BLaER1 (cell line): Measurements from ENCODE around the gene PIANP.

Experiments
- H3K27ac ChIP-seq: shearing (Covaris generic); formaldehyde crosslinking; 2 replicates; pipeline ENCODE4 v1.8.1; 2022
- H3K27me3 ChIP-seq: shearing (Covaris generic); formaldehyde crosslinking; 2 replicates; pipeline ENCODE4 v1.8.1; 2022
- H3K36me3 ChIP-seq: shearing (Covaris generic); formaldehyde crosslinking; 2 replicates; pipeline ENCODE4 v1.8.1; 2022
- H3K4me1 ChIP-seq: shearing (Covaris generic); formaldehyde crosslinking; 2 replicates; pipeline ENCODE4 v1.8.1; 2022
- H3K4me2 ChIP-seq: shearing (Covaris generic); formaldehyde crosslinking; 2 replicates; pipeline ENCODE4 v1.8.1; 2022
- H3K4me3 ChIP-seq: shearing (Covaris generic); formaldehyde crosslinking; 2 replicates; pipeline ENCODE4 v1.8.1; 2022
- H3K9ac ChIP-seq: shearing (Covaris generic); formaldehyde crosslinking; 2 replicates; pipeline ENCODE4 v1.8.1; 2022
- H3K9me3 ChIP-seq: shearing (Covaris generic); formaldehyde crosslinking; 2 replicates; pipeline ENCODE4 v1.8.1; 2022
- H4K20me1 ChIP-seq: shearing (Covaris generic); formaldehyde crosslinking; 2 replicates; pipeline ENCODE4 v1.8.1; 2022
- Cebpa-rat ChIP-seq: shearing (Covaris generic); IDR thresholded peaks from 2 replicates; pipeline ENCODE4 v1.8.1; 2022

The PIANP gene

GRCh38 chr12:6696690-6697583, 3.7 kb downstream of the PIANP start:
- Histone ChIP-seq H3K4me1 (peaks cover 81% of the 10 kb centered on the region), H3K4me2 (peak overlapping the region; percentile 99), H4K20me1 (no peaks in the 10 kb centered on the region), H3K36me3 (no peaks in the 10 kb centered on the region; the same call in 1 of the 2 replicates), H3K9ac (peak overlapping the region; percentile 76), H3K27me3 (peaks cover 10% of the 10 kb centered on the region; the same call in 1 of the 2 replicates), H3K4me3 (peak overlapping the region; percentile 49), H3K9me3 (no peaks in the 10 kb centered on the region), H3K27ac (peak overlapping the region; percentile 86)
- TF ChIP-seq Cebpa-rat = no peak

- peak overlapping the region; percentile 99 for H3K4me2 ChIP-seq
- no peaks in the 10 kb centered on the region for H3K9me3 ChIP-seq
- TF ChIP-seq Cebpa-rat = no peak
- no peaks in the 10 kb centered on the region; the same call in 1 of the 2 replicates for H3K36me3 ChIP-seq
- H3K27ac ChIP-seq = peak overlapping the region; percentile 86
- no peaks in the 10 kb centered on the region for H4K20me1 ChIP-seq
- H3K9ac ChIP-seq = peak overlapping the region; percentile 63
- H3K27me3 ChIP-seq = no peaks in the 10 kb centered on the region
- peaks cover 88% of the 10 kb centered on the region for H3K4me1 ChIP-seq
- H3K4me3 ChIP-seq = peak overlapping the region; percentile 34; the same call in 1 of the 2 replicates
Observed at GRCh38 chr12:6695313-6696045, 5.1 kb downstream of the PIANP start.

GRCh38 chr12:6694701-6695100, 5.9 kb downstream of the PIANP start:
- Histone ChIP-seq H3K4me1 (peaks cover 91% of the 10 kb centered on the region), H3K27ac (peak overlapping the region; percentile 86), H3K4me2 (peak overlapping the region; percentile 99), H3K4me3 (no peak overlapping the region), H4K20me1 (no peaks in the 10 kb centered on the region), H3K9ac (0 out of 2 replicates have a peak overlapping the region, but pooled peaks have one; percentile 63), H3K9me3 (no peaks in the 10 kb centered on the region), H3K27me3 (no peaks in the 10 kb centered on the region), H3K36me3 (no peaks in the 10 kb centered on the region; the same call in 1 of the 2 replicates)
- TF ChIP-seq Cebpa-rat = no peak

DNA sequence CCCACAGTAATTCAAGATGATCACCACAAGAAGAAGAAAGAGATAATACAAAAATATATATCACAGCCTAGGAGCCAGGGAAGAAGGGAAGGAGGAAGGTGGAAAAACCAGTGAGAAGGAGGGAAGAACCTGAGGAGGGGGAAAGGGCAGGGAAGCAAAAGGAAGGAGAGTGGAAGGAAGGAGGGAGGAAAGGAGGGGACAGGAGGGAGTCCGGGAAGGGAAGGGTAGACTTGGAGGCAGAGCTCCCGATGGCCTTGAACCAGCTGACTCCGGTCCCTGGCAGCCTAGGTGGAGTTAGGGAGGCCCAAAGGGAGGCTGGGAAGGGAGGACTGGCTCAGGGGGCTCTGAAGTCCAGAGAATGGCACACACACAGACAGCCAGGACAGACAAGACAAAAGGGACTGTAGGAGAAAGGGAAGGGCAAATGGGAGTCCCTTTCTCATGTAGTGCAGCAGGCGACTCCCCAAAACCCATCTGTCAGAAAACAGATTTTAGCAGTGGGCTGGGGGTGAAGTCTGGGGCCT, 6.7 kb downstream of the PIANP start:
- Histone ChIP-seq H3K9ac (no peak overlapping the region), H3K27me3 (no peaks in the 10 kb centered on the region), H3K9me3 (no peaks in the 10 kb centered on the region), H3K4me1 (peaks cover 83% of the 10 kb centered on the region), H3K27ac (peak overlapping the region; percentile 27; the same call in 1 of the 2 replicates), H4K20me1 (no peaks in the 10 kb centered on the region), H3K4me2 (peak overlapping the region; percentile 99), H3K36me3 (no peaks in the 10 kb centered on the region; the same call in 1 of the 2 replicates), H3K4me3 (no peak overlapping the region)
- no peak for TF ChIP-seq Cebpa-rat

- H4K20me1 ChIP-seq = no peaks in the 10 kb centered on the region; the same call in 1 of the 2 replicates
- H3K27me3 ChIP-seq = no peaks in the 10 kb centered on the region
- no peak overlapping the region for H3K9ac ChIP-seq
- no peak overlapping the region for H3K27ac ChIP-seq
- peaks cover 78% of the 10 kb centered on the region for H3K4me1 ChIP-seq
- no peaks in the 10 kb centered on the region; the same call in 1 of the 2 replicates for H3K36me3 ChIP-seq
- H3K4me2 ChIP-seq = no peak overlapping the region
- no peak for TF ChIP-seq Cebpa-rat
- no peaks in the 10 kb centered on the region for H3K9me3 ChIP-seq
- H3K4me3 ChIP-seq = no peak overlapping the region
Observed at GRCh38 chr12:6692888-6693287, 7.7 kb downstream of the PIANP start.

- Histone ChIP-seq H3K4me3 (no peak overlapping the region), H3K36me3 (no peaks in the 10 kb centered on the region; the same call in 1 of the 2 replicates), H3K27me3 (no peaks in the 10 kb centered on the region), H4K20me1 (peaks cover 14% of the 10 kb centered on the region), H3K4me2 (peak overlapping the region; percentile 59), H3K27ac (no peak overlapping the region), H3K9me3 (no peaks in the 10 kb centered on the region), H3K4me1 (peaks cover 78% of the 10 kb centered on the region), H3K9ac (no peak overlapping the region)
- TF ChIP-seq Cebpa-rat = no peak
Observed at GRCh38 chr12:6691473-6691872, 9.1 kb downstream of the PIANP start.

DNA sequence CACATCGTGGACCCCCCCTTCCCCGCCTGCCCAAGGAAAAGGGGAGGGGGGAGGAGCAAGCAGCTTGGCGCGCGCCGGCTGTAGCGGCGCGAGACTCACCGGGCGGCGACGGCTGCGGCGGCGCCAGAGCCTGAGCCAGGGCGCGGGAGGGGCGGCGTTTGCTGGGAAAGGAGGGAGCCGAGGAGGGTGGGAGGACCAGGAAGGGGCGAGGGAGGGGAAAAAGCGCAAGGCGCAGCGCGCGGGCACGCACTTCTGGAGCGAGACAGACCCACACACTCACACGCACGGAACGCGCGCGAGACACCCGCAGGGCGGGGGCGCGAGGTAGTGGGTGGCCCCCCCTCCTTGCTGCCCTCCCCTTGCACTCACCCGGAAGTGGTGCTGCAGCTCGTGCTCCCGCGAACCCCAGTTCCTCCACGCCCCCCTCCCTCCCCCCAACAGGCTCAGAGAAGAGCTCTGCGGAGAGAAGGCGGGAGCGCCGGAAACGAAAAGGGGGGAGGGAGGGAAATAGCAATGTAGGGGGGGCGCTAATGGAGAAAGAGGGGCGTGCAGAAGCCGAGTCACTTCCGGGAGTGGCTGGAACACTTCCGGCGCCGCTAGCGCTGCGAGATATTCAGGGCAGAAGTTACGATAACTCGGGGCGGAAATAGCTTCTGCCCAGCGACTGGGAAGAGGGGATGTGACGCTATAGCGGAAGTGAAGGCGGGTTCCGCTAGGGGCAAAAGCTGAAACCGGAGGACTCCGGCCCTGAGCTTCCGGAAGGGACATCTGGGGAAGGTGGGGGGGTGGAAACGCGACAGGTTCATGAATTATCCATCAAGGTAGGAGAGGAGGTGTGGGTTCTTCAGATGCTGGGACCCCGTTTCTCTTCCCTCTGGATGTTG, 11.4 kb downstream of the PIANP start, which contains the start of gene ZNF384:
Gene ZNF384, minus strand, starts transcription at position 377 of the 884 bp plus-strand sequence. CDS start 9,855 bp downstream, outside the sequence.
- H4K20me1 ChIP-seq = peaks cover 36% of the 10 kb centered on the region

DNA sequence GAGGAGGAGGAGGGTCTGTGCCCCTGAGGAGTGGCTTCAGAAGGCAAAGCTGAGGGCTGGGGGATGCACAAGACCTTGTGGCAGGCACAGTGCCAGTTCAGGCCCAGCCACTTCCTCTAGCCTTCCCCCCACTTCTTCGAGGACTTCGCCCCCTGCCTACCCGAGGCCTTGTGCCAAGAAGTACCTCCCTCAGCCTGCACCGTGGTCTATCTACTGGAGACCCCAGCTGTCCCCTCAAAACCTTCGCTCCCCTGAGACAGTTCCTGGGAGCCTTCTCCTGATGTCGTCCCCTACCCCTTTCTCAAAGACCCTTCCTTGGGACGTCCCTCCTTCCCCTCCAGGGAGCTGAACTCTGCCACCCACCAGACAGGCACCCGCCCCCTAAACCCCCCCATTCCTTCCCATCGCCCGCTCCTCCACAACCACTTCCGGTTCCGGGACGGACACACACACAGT, 12.0 kb downstream of the PIANP start:
- Histone ChIP-seq H3K4me3 (peak overlapping the region; percentile 77), H3K9me3 (no peaks in the 10 kb centered on the region), H3K27ac (peak overlapping the region; percentile 98), H3K27me3 (no peaks in the 10 kb centered on the region), H3K4me1 (peaks cover 73% of the 10 kb centered on the region), H3K9ac (peak overlapping the region; percentile 95), H4K20me1 (peaks cover 43% of the 10 kb centered on the region), H3K36me3 (peaks cover 25% of the 10 kb centered on the region), H3K4me2 (peak overlapping the region; percentile 96)
- TF ChIP-seq Cebpa-rat = no peak

More for the DNA sequence above, 11.4 kb downstream of the PIANP start, which contains the start of gene ZNF384:
- Histone ChIP-seq H3K4me3 (peak within 1 kb of the TSS; percentile 77), H3K36me3 (peaks cover 19% of the 10 kb centered on the region), H3K27me3 (no peaks in the 10 kb centered on the region), H3K4me2 (peak within 1 kb of the TSS; percentile 96), H3K9ac (peak within 1 kb of the TSS; percentile 95), H3K27ac (peak within 1 kb of the TSS; percentile 98), H3K4me1 (peaks cover 78% of the 10 kb centered on the region), H3K9me3 (no peaks in the 10 kb centered on the region)
- no peak for TF ChIP-seq Cebpa-rat
